ENCODE measurements around the gene SORBS1.
"Not testable (repeated sequence)": the region's sequence is repeated elsewhere in the genome, so short reads cannot be mapped to it uniquely, and the experiment has no call there.

Gene SORBS1

DNA sequence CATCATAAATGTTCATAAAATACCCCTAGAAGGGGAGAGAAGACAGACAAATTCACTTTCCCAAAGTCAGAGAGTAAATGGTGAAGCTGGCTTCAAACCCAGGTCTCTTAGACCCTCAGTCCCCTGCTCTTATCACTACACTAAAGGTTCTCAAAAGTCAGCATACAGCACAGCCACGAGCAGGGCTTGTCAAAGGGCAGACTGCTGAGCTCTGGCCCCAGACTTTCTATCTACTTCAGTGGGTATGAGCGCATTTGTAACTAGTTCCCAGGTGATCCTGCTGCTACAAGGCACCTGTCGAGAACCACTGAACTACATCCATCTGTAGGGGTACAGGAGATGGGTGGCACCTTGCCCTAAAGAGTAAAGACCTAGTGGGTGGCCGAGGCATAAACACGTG, 91.5 kb downstream of the SORBS1 start:
- H3K4me3 ChIP-seq (ENCODE audit: low read depth, low read length) = no peak overlapping the region
- no peaks in the 10 kb centered on the region for H3K36me3 ChIP-seq (ENCODE audit: control insufficient read depth, insufficient read depth, low read length)
- H3K27ac ChIP-seq (ENCODE audit: low read depth, low read length) = peak overlapping the region; percentile 1
- no peaks in the 10 kb centered on the region for H3K27me3 ChIP-seq (ENCODE audit: control insufficient read depth, insufficient read depth, low read length)
- peaks cover 43% of the 10 kb centered on the region for H3K4me1 ChIP-seq (ENCODE audit: control insufficient read depth, insufficient read depth, low read length)
- no peak overlapping the region for H3K9ac ChIP-seq (ENCODE audit: low read depth, low read length)
- H3K9me3 ChIP-seq (ENCODE audit: control insufficient read depth, insufficient read depth, low read length) = no peaks in the 10 kb centered on the region

DNA sequence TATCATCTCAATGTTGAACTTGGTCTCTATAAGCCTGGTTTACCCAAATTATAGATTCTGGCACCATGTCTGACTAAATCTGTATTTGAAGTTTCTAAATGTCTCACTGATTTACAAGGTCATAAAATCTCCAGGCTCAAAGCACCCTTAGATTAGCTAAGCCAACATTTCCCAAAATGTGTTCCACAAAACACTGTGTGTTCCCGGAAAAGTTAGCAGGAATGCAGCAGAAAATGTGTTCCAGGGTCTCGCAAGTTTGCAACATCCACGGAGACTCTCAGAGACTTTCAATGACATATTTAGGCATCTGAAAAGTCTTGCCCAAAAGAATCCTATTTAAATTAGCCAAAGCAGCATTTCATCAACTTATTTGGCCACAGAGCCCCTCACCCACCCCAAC, 91.9 kb downstream of the SORBS1 start:
- H3K9me3 ChIP-seq (ENCODE audit: control insufficient read depth, insufficient read depth, low read length) = no peaks in the 10 kb centered on the region

DNA sequence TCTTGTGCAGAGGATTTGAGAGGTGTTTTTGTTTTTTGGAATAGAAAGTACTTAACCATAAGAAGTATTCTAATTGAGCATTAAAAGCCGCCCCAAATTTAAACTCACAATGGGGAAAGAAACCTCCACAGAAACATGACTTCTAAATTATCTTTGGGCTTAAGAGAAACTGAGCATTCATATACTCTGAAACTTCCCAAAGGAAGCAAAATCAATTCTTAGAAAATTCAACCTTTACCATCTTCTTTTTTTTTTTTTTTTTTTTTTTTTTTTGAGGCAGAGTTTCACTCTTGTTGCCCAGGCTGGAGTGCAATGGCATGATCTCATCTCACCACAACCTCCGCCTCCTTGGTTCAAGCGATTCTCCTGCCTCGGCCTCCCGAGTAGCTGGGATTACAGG, 93.5 kb downstream of the SORBS1 start:
- Histone ChIP-seq H3K4me1 (ENCODE audit: control insufficient read depth, insufficient read depth, low read length) (peaks cover 50% of the 10 kb centered on the region), H3K27ac (ENCODE audit: low read depth, low read length) (peak overlapping the region; percentile 82)
- not testable (repeated sequence) for H3K36me3 ChIP-seq (ENCODE audit: control insufficient read depth, insufficient read depth, low read length); H3K4me3 ChIP-seq (ENCODE audit: low read depth, low read length); H3K9me3 ChIP-seq (ENCODE audit: control insufficient read depth, insufficient read depth, low read length); H3K27me3 ChIP-seq (ENCODE audit: control insufficient read depth, insufficient read depth, low read length); H3K9ac ChIP-seq (ENCODE audit: low read depth, low read length)

More for the DNA sequence above, 91.9 kb downstream of the SORBS1 start:
- Histone ChIP-seq H3K4me3 (ENCODE audit: low read depth, low read length) (no peak overlapping the region), H3K36me3 (ENCODE audit: control insufficient read depth, insufficient read depth, low read length) (no peaks in the 10 kb centered on the region), H3K9ac (ENCODE audit: low read depth, low read length) (no peak overlapping the region), H3K27me3 (ENCODE audit: control insufficient read depth, insufficient read depth, low read length) (no peaks in the 10 kb centered on the region), H3K4me1 (ENCODE audit: control insufficient read depth, insufficient read depth, low read length) (peaks cover 39% of the 10 kb centered on the region), H3K27ac (ENCODE audit: low read depth, low read length) (peak overlapping the region; percentile 1)

DNA sequence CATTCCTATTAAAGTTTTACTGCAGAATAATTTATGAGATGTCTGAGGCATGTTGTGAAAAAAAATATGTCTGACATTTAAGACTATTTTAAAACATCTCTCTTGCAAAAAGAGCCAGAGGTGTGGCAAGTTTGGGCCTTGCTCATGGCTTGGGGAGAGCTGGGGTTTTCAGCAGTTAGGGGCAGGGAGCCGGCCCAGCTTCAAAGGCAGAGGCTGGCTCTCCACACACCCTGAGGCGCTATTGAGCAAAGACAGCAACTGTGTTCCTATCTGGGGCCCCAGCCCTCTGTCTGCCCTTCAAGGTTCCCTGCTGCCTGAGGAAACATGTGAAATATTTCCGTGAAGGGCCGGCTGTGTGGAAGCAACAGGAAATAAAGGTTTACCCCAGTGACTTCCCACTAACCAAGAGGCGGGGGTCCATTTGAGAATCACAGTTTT, 94.0 kb downstream of the SORBS1 start:
- H3K27ac ChIP-seq (ENCODE audit: low read depth, low read length) = peak overlapping the region; percentile 82
- H3K4me1 ChIP-seq (ENCODE audit: control insufficient read depth, insufficient read depth, low read length) = peaks cover 54% of the 10 kb centered on the region
- H3K4me3 ChIP-seq (ENCODE audit: low read depth, low read length) = no peak overlapping the region; the same call in 1 of the 2 replicates
- H3K36me3 ChIP-seq (ENCODE audit: control insufficient read depth, insufficient read depth, low read length) = no peaks in the 10 kb centered on the region
- H3K9ac ChIP-seq (ENCODE audit: low read depth, low read length) = no peak overlapping the region
- no peaks in the 10 kb centered on the region for H3K27me3 ChIP-seq (ENCODE audit: control insufficient read depth, insufficient read depth, low read length)
- H3K9me3 ChIP-seq (ENCODE audit: control insufficient read depth, insufficient read depth, low read length) = no peaks in the 10 kb centered on the region

DNA sequence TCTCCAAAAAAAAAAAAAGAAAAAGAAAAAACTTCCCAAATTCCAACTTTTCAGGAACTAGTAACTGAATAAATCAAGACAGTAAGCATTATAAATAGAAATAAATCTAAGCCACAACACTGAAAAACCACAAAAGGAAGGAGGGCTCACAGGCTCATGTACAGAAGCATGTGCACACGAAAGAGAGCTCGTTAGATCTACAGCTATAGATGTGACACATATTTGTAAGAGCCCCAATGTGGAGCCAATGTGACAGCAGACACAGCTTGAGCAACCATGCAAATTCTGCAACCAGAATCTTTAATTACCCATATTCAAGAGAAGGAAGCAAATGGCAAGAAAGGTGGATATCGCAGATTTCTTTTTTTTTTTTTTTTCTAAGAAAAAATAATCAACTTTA, 94.7 kb downstream of the SORBS1 start:
- Histone ChIP-seq H3K36me3 (ENCODE audit: control insufficient read depth, insufficient read depth, low read length) (no peaks in the 10 kb centered on the region), H3K27ac (ENCODE audit: low read depth, low read length) (no peak overlapping the region), H3K4me3 (ENCODE audit: low read depth, low read length) (no peak overlapping the region), H3K27me3 (ENCODE audit: control insufficient read depth, insufficient read depth, low read length) (no peaks in the 10 kb centered on the region), H3K9me3 (ENCODE audit: control insufficient read depth, insufficient read depth, low read length) (no peaks in the 10 kb centered on the region), H3K4me1 (ENCODE audit: control insufficient read depth, insufficient read depth, low read length) (peaks cover 57% of the 10 kb centered on the region), H3K9ac (ENCODE audit: low read depth, low read length) (no peak overlapping the region)

DNA sequence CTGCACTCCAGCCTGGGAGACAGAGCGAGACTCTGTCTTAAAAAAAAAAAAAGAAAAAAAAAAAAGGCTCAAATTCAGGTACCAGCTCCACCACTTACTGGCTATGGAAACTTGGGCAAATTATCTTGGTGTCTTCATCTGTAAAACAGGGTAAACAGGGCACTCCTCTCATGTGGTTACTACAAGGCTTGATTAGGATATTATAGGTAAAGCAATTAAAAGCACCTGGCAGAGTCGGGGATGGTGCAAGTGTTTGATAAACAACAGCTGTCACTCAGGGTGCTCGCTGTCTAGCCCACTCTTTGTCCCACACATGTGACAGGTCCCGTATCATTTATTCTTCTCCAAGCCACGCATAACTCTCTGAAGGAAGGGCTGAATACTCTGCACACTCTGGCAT, 96.9 kb downstream of the SORBS1 start:
- Histone ChIP-seq H3K36me3 (ENCODE audit: control insufficient read depth, insufficient read depth, low read length) (no peaks in the 10 kb centered on the region), H3K27ac (ENCODE audit: low read depth, low read length) (no peak overlapping the region), H3K4me3 (ENCODE audit: low read depth, low read length) (no peak overlapping the region), H3K27me3 (ENCODE audit: control insufficient read depth, insufficient read depth, low read length) (no peaks in the 10 kb centered on the region), H3K9ac (ENCODE audit: low read depth, low read length) (no peak overlapping the region), H3K9me3 (ENCODE audit: control insufficient read depth, insufficient read depth, low read length) (no peaks in the 10 kb centered on the region), H3K4me1 (ENCODE audit: control insufficient read depth, insufficient read depth, low read length) (peaks cover 55% of the 10 kb centered on the region)

DNA sequence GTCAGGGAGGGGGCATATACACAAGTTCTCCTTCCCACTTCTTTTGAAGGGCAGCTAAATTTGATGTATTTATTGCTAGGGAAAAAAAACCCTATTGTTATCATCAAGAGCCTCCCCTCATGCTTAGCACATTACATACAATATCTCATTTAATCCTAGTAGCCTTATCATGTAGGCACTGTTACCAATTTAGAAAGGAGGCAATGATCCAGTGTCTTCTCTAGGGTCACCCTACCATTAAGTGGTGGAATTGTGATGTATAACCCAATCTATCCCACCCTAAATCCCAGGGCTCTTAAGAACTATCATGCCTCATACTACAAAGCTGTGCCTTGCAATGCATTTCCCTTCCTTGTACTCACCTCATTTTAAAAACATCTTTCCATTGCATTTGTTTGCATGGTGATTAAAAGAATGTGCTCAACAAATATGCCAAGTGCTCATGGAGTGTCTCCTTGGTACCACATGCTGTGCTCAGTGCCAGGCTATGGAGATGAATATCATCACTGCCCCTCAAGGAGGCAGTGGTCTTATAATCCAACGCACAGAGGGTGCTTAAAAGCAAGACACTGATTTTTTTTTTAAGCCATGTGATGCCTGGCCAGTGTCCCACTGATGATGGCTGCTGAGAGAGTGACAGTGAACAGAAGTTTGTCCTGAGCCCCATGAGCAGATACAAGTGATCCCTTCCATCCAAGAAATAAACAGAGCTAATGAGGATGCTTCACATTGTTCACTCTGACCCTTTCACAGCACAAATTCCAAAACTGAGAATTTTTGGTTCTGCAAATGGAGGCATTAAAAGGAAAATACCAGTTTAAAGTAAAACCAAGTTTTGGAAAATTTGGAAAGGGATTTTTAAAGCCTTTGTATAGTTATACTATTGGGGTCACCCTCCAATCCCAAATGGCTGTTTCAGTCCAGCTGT, 98.2 kb downstream of the SORBS1 start:
- Histone ChIP-seq H3K27ac (ENCODE audit: low read depth, low read length) (no peak overlapping the region), H3K36me3 (ENCODE audit: control insufficient read depth, insufficient read depth, low read length) (no peaks in the 10 kb centered on the region), H3K9ac (ENCODE audit: low read depth, low read length) (no peak overlapping the region), H3K9me3 (ENCODE audit: control insufficient read depth, insufficient read depth, low read length) (no peaks in the 10 kb centered on the region), H3K4me3 (ENCODE audit: low read depth, low read length) (no peak overlapping the region), H3K4me1 (ENCODE audit: control insufficient read depth, insufficient read depth, low read length) (peaks cover 59% of the 10 kb centered on the region), H3K27me3 (ENCODE audit: control insufficient read depth, insufficient read depth, low read length) (no peaks in the 10 kb centered on the region)

DNA sequence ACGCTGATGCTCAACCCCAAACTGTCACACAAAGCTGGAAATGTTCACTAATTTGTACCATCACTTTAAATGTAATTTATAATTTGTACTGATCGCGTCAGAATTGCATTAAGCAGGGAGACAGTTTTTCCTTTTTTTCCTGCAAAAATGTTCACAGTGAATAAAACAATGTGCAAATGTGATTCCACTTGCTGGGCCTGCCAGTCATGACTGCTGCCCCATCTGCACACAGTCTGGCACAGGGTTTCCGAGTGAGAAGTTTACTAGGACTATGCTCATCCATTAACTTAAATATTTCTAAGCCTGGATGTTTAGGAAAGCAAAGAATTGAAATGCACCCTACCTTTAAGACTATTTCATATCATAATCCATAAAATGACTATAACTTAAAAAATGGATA, 99.6 kb downstream of the SORBS1 start:
- H3K9ac ChIP-seq (ENCODE audit: low read depth, low read length) = no peak overlapping the region
- peaks cover 53% of the 10 kb centered on the region for H3K4me1 ChIP-seq (ENCODE audit: control insufficient read depth, insufficient read depth, low read length)
- no peak overlapping the region for H3K27ac ChIP-seq (ENCODE audit: low read depth, low read length)
- H3K27me3 ChIP-seq (ENCODE audit: control insufficient read depth, insufficient read depth, low read length) = no peaks in the 10 kb centered on the region
- H3K4me3 ChIP-seq (ENCODE audit: low read depth, low read length) = 0 out of 2 replicates have a peak overlapping the region, but pooled peaks have one; percentile 26
- H3K36me3 ChIP-seq (ENCODE audit: control insufficient read depth, insufficient read depth, low read length) = no peaks in the 10 kb centered on the region
- no peaks in the 10 kb centered on the region for H3K9me3 ChIP-seq (ENCODE audit: control insufficient read depth, insufficient read depth, low read length)

DNA sequence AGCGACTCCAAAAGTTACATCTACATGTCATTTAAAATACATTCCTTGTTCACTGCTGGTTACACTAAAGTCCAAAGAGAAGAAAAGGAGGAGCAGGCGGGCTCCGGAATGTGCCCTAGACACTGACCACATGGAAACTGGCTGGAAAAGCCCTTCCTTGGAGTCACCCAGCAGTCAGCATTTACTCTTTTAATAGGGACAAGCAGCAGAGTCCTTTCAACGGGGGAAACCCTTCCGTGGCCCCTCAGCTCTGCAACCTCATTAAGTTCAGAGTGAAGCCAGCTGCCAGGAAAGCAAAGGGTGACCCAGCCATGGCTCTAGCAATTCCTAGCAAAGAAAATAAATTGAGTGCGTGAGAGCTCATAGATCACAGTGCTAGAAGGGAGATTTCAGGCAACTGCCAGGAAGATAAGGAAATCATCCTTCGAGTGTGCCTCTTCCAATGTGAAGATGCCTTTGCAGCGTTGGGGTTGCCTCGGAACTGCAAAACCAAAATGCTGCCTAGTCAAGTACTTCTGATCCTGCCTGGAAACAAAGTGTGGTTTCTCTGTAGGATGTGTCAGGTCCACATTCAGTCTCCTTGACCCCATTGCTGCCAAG, 101.6 kb downstream of the SORBS1 start:
- no peaks in the 10 kb centered on the region for H3K9me3 ChIP-seq (ENCODE audit: control insufficient read depth, insufficient read depth, low read length)
- no peak overlapping the region for H3K27ac ChIP-seq (ENCODE audit: low read depth, low read length)
- H3K27me3 ChIP-seq (ENCODE audit: control insufficient read depth, insufficient read depth, low read length) = no peaks in the 10 kb centered on the region
- no peak overlapping the region for H3K4me3 ChIP-seq (ENCODE audit: low read depth, low read length)
- no peak overlapping the region; the same call in 1 of the 2 replicates for H3K9ac ChIP-seq (ENCODE audit: low read depth, low read length)
- no peaks in the 10 kb centered on the region for H3K36me3 ChIP-seq (ENCODE audit: control insufficient read depth, insufficient read depth, low read length)
- peaks cover 50% of the 10 kb centered on the region for H3K4me1 ChIP-seq (ENCODE audit: control insufficient read depth, insufficient read depth, low read length)

DNA sequence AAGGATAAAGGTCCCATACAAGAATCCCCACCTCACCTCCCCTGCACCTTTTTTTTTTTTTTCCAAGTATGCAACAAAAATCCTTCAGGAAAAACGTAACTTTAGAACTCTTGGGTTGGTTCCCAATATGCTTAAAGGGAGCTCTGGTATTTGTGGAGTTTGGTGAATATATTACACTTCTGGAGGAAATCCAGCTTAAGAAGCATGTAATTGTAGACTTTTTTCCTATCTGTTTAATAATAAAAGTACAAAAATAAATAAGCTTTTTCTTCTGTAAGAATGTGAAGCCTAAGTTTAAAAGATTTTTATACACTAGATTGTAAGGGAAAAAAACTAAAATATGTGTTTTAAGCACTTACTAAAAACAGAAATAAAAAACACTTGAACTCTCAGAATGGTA, 102.3 kb downstream of the SORBS1 start:
- Histone ChIP-seq H3K27ac (ENCODE audit: low read depth, low read length) (no peak overlapping the region), H3K9me3 (ENCODE audit: control insufficient read depth, insufficient read depth, low read length) (no peaks in the 10 kb centered on the region), H3K4me3 (ENCODE audit: low read depth, low read length) (no peak overlapping the region), H3K4me1 (ENCODE audit: control insufficient read depth, insufficient read depth, low read length) (peaks cover 50% of the 10 kb centered on the region), H3K9ac (ENCODE audit: low read depth, low read length) (no peak overlapping the region), H3K27me3 (ENCODE audit: control insufficient read depth, insufficient read depth, low read length) (no peaks in the 10 kb centered on the region), H3K36me3 (ENCODE audit: control insufficient read depth, insufficient read depth, low read length) (no peaks in the 10 kb centered on the region)

DNA sequence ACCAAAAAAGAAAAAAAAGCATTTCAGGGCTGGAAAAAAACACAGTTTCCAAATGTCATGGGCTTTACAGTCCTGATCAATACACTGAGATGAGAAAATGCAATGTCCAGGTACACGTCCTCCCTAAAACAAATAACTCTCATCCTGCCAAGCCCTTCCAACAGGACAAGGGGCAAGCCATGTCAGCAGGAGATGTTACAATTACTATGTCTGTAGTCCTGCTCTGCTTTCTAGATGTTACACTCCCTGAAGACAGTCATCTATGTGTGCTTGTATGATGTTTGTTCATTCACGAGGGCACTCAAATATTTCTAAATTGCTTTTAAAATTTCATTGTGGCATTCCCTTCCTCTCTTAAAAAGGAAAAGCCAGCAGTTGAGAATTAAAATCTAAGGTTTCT, 103.2 kb downstream of the SORBS1 start:
- Histone ChIP-seq H3K9ac (ENCODE audit: low read depth, low read length) (no peak overlapping the region), H3K4me3 (ENCODE audit: low read depth, low read length) (no peak overlapping the region), H3K27me3 (ENCODE audit: control insufficient read depth, insufficient read depth, low read length) (no peaks in the 10 kb centered on the region), H3K9me3 (ENCODE audit: control insufficient read depth, insufficient read depth, low read length) (no peaks in the 10 kb centered on the region), H3K36me3 (ENCODE audit: control insufficient read depth, insufficient read depth, low read length) (no peaks in the 10 kb centered on the region), H3K4me1 (ENCODE audit: control insufficient read depth, insufficient read depth, low read length) (peaks cover 43% of the 10 kb centered on the region), H3K27ac (ENCODE audit: low read depth, low read length) (no peak overlapping the region)

Measured in HUES48 (cell line).